DOHH2 (cell line): ENCODE data around the gene CARD8.

Experiments
- EZH2phosphoT487 ChIP-seq: fragments of 200-600 bp; sonication (generic); IDR thresholded peaks from 2 replicates; pipeline ENCODE4 v1.6.1; 2017; ENCODE audit warnings: borderline replicate concordance, mild to moderate bottlenecking, antibody characterized with exemption, low read length, moderate library complexity, mixed read lengths
- TF ChIP-seq, protein P1 (sequence below): fragments of 200-600 bp; sonication (generic); IDR thresholded peaks from one replicate; pipeline ENCODE4 v1.5.1; 2014; ENCODE audit warnings: antibody characterized with exemption, mild to moderate bottlenecking, low read depth, low read length; ENCODE audit not compliant: poor library complexity, severe bottlenecking

DNA sequence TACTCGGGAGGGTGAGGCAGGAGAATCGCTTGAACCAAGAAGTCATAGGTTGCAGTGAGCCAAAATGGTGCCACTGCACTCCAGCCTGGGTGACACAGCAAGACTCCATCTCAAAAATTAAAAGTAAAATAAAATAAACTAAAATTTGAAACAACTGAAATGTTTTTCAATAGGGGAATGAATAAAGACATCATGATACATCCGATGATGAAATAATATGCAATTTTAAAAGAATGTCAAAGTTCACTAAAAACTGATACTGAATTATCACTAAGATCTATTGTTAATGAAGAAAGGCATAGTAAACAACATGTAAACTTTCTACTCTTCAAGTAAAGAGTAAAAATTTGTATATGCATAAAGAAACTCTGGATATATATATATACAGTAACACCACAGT, 8.5 kb downstream of the CARD8 start:
- TF ChIP-seq, protein P1, sequence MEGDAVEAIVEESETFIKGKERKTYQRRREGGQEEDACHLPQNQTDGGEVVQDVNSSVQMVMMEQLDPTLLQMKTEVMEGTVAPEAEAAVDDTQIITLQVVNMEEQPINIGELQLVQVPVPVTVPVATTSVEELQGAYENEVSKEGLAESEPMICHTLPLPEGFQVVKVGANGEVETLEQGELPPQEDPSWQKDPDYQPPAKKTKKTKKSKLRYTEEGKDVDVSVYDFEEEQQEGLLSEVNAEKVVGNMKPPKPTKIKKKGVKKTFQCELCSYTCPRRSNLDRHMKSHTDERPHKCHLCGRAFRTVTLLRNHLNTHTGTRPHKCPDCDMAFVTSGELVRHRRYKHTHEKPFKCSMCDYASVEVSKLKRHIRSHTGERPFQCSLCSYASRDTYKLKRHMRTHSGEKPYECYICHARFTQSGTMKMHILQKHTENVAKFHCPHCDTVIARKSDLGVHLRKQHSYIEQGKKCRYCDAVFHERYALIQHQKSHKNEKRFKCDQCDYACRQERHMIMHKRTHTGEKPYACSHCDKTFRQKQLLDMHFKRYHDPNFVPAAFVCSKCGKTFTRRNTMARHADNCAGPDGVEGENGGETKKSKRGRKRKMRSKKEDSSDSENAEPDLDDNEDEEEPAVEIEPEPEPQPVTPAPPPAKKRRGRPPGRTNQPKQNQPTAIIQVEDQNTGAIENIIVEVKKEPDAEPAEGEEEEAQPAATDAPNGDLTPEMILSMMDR, result no peak
- no peak for TF ChIP-seq EZH2phosphoT487
